Glutamatergic neuron (in vitro differentiated cells): ENCODE data around the gene SVOP. TPM values are rescaled to one million over a fixed set of nuclear protein-coding genes. Genes with fewer than 3 reads are reported as not detected.

ENCODE experiments used
- DNase-seq: peaks from one replicate; pipeline ENCODE4 v3.0.0; 2022
- H3K27ac Mint-ChIP-seq: one replicate; pipeline ENCODE4 v1.8.0; 2020; ENCODE audit warnings: mild to moderate bottlenecking, mixed read lengths, inconsistent platforms; ENCODE audit not compliant: unreplicated experiment
- H3K27me3 Mint-ChIP-seq: one replicate; pipeline ENCODE4 v1.8.0; 2020; ENCODE audit warnings: mild to moderate bottlenecking, moderate library complexity, mixed read lengths, inconsistent platforms; ENCODE audit not compliant: unreplicated experiment
- H3K36me3 Mint-ChIP-seq: one replicate; pipeline ENCODE4 v1.8.0; 2020; ENCODE audit warnings: mild to moderate bottlenecking, mixed read lengths, inconsistent platforms; ENCODE audit not compliant: unreplicated experiment
- H3K4me1 Mint-ChIP-seq: one replicate; pipeline ENCODE4 v1.8.0; 2020; ENCODE audit warnings: mild to moderate bottlenecking, low read depth, mixed read lengths, inconsistent platforms; ENCODE audit not compliant: unreplicated experiment
- H3K4me3 Mint-ChIP-seq: one replicate; pipeline ENCODE4 v1.8.0; 2020; ENCODE audit warnings: mild to moderate bottlenecking, mixed read lengths, inconsistent platforms; ENCODE audit not compliant: unreplicated experiment
- H3K9me3 Mint-ChIP-seq: one replicate; pipeline ENCODE4 v1.8.0; 2020; ENCODE audit warnings: mild to moderate bottlenecking, moderate library complexity, mixed read lengths, inconsistent platforms; ENCODE audit not compliant: unreplicated experiment
- CTCF ChIP-seq: fragments of 200-600 bp; sonication (generic); IDR thresholded peaks from one replicate; pipeline ENCODE4 v1.5.0; 2021; ENCODE audit not compliant: partially characterized antibody, unreplicated experiment
- total RNA-seq: library from RNA; stranded (reverse); fragmentation: NEBNext Ultra II Directional; extraction: Animal tissue kit (Norgen Biotek cat#: 25700); gene quantifications from one replicate; pipeline ENCODE4 v1.2.1, GENCODE V29; 2021; ENCODE audit not compliant: unreplicated experiment

The SVOP gene
- total RNA-seq, 1 donor from 2014 or later, result 79.3 TPM

- Mint-ChIP-seq H3K27me3 (peaks cover 14% of the 10 kb centered on the region), H3K4me1 (peaks cover 17% of the 10 kb centered on the region), H3K4me3 (peak overlapping the region; percentile 81), H3K36me3 (peaks cover 10% of the 10 kb centered on the region), H3K9me3 (peaks cover 14% of the 10 kb centered on the region), H3K27ac (no peak overlapping the region)
- DNase-seq, result no peak
- TF ChIP-seq CTCF, result no peak
Measured at GRCh38 chr12:108858311-108859074, 162.4 kb downstream of the SVOP start.

Other genes starting within 250 kb of the SVOP start
- 28.2 TPM for gene SSH1, start 163.5 kb downstream of the SVOP start, total RNA-seq
- not detected for gene DAO, start 141.0 kb downstream of the SVOP start, total RNA-seq
- gene USP30, start 31.5 kb upstream of the SVOP start, total RNA-seq, result 14.4 TPM
- gene ALKBH2, start 72.4 kb upstream of the SVOP start, total RNA-seq, result 16.4 TPM
- gene UNG, start 76.5 kb upstream of the SVOP start, total RNA-seq, result 32.4 TPM
- gene ACACB, start 95.5 kb upstream of the SVOP start, total RNA-seq, result 3.8 TPM